Heart left ventricle (tissue), 16 donors: Measurements from ENCODE around the gene SCN4B. TPM values are rescaled to one million over a fixed set of nuclear protein-coding genes. Genes with fewer than 3 reads are reported as not detected.

Source experiments
- ATAC-seq, 4 donors: fragments of 200-7000 bp; cut with Tn5 transposase; one replicate each; pipeline ENCODE4 v1.9.1; 2020 to 2022; ENCODE audit warnings: moderate library complexity in 4 of 4, mild to moderate bottlenecking in 3 of 4, moderate number of reproducible peaks in 1 of 4
- DNase-seq, 5 donors: peaks; one replicate each; pipeline ENCODE4 v3.0.0-alpha.2; 2020
- H3K27ac ChIP-seq, 12 donors: fragments of 200-600 bp; sonication (generic) in 4 of 12; one replicate each; pipeline versions ENCODE4 v1.5.0 to v1.8.0; 2016 to 2022; ENCODE audit warnings: mild to moderate bottlenecking in 2 of 12
- H3K27me3 ChIP-seq, 9 donors: fragments of 200-600 bp; sonication (generic) in 2 of 9; one replicate each; pipeline versions ENCODE4 v1.5.1 to v1.8.0; 2016 to 2022; ENCODE audit warnings: mild to moderate bottlenecking in 3 of 9
- H3K36me3 ChIP-seq, 9 donors: fragments of 200-600 bp; sonication (generic) in 2 of 9; one replicate each; pipeline versions ENCODE4 v1.5.0 to v1.8.0; 2018 to 2022; ENCODE audit warnings: mild to moderate bottlenecking in 2 of 9
- H3K4me1 ChIP-seq, 12 donors: fragments of 200-600 bp; sonication (generic) in 4 of 12; one replicate each; pipeline versions ENCODE4 v1.5.0 to v1.8.0; 2016 to 2022; ENCODE audit warnings: mild to moderate bottlenecking in 3 of 12
- H3K4me3 ChIP-seq, 12 donors: fragments of 200-600 bp; sonication (generic) in 4 of 12; one replicate each; pipeline versions ENCODE4 v1.5.0 to v1.8.0; 2017 to 2022; ENCODE audit warnings: mild to moderate bottlenecking in 9 of 12, moderate library complexity in 4 of 12
- H3K9me3 ChIP-seq, 12 donors: fragments of 200-600 bp; sonication (generic) in 4 of 12; one replicate each; pipeline versions ENCODE4 v1.5.0 to v1.8.0; 2016 to 2022; ENCODE audit warnings: mild to moderate bottlenecking in 1 of 12
- CTCF ChIP-seq, 12 donors: fragments of 200-600 bp; sonication (generic) in 4 of 12; IDR thresholded peaks; one replicate each; pipeline versions ENCODE4 v1.5.0 to v1.8.0; 2018 to 2022; ENCODE audit warnings: antibody characterized with exemption in 12 of 12, mild to moderate bottlenecking in 5 of 12
- POLR2A ChIP-seq, 2 donors: fragments of 450-650 bp; IDR thresholded peaks; one replicate each; pipeline ENCODE4 v1.6.1; 2017; ENCODE audit warnings: antibody characterized with exemption in 2 of 2, mild to moderate bottlenecking in 2 of 2, moderate library complexity in 2 of 2
- WGBS, 4 donors: extraction: QIAGEN DNeasy Blood & Tissue Kit in 2 of 4; methylation state at CpG; one replicate each; pipeline versions ENCODE4 v1.1.5 to v1.1.7; 2013 to 2018; 5-methylcytosine and 5-hydroxymethylcytosine counted together
- intact Hi-C, 10 donors: fragments of 100-400 bp; cut with DNase I; formaldehyde crosslinking; loops; one replicate each; pipeline versions ENCODE4 v1.11.1 to v1.14.2; 2022
- polyA plus RNA-seq, 2 donors: library from polyadenylated mRNA; stranded (reverse); fragments of 200-250 nt; gene quantifications; one replicate each; pipeline ENCODE4 v1.2.3, GENCODE V29; 2013
- total RNA-seq, 9 donors: library from RNA; depleted of rRNA in 2 of 9; stranded (reverse); fragments of >200 nt in 2 of 9; fragmentation: NEBNext Ultra II Directional in 3 of 9; extraction: Animal tissue kit (Norgen Biotek cat#: 25700) in 3 of 9; gene quantifications; one replicate each; pipeline versions ENCODE4 v1.1.0 to v1.2.4, GENCODE V29; 2016 to 2023
- donor health status: ischemic (EF 13 %, LVEDD 7.1; RV severe dilation, severe dysfunction).
- donor health status: healthy with polysubstance abuse.
- donor health status: DM: no; HTN: yes; CAD: no.
- donor health status: DM: no; HTN: no; CAD: no.
- donor health status: ischemic (EF 25% LVEDD 6.9; RV normal size, moderate dysfunction).
- donor health status: ischemic (EF 25% LVEDD 5.7; RV mildly dilated, moderate dysfunction).
- donor health status: healthy.
- donor health status: DM: yes; HTN: yes; CAD: no.
- donor health status: ischemic (EF 35%, LVEDD 5.7; RV mildly dilated, moderate dysfunction).
- donor health status: nonischemic (EF 11% LVEDD 7.7; RV severe dilation, severe dysfunction).
- donor health status: DM: yes; HTN: yes; CAD: no.
- donor health status: PGD.
- donor health status: ischemic (EF 29% LVEDD 5.4; RV normal size, mild dysfunction).
- donor health status: nonischemic (EF 23%, LVEDD 6.1; RV moderate dilation, normal function).

Gene SCN4B
- total and polyA plus RNA-seq, 11 donors = 2.1 to 16.9 (median 11.9) TPM

DNA sequence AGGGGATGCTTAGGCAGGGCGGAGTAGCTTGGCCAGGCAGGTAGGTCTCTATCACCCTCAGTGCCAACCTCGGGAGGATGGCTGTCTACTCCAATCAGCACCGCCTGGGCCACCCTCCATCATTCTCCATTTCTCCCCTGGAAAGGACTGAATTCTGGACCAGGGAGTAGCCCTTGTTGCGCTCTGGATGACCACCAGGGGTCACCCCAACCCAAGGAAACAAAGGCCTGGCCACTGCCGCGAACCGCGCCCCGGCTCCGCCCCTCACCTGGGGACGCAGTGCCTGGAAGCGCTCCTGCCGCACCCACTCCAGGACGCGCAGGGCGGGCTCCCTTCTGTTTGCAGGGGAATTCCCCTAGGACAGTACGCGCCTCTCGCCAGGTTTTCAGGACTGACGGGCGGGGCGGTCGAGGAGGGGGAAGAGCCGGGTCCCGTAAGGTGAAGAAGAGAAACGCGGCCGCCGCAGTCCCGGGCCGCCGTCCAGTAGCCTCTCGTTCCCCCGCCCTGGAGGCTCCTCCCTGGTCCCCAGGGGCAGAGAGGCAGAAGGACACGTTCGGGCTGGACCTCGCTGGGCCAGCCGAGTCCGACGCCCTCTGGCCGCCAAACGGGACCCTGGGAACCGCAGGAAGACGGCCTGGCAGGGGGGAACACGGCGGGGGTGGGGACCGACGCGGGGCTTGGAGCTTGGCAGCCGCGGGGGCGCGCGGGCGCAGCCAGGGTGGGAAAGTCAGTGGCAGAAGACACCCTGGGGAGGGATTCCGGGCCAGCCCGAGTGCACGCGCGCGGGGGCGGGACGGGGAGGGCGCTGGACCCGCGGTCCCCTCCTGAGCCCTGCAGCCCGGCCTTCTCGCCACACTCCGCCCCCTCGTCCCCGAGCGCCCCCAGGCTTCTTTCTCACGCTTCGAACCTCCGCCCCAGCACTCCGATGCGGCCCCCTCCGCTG lies 7.1 kb downstream of the SCN4B start:
- WGBS, 4 donors = 2 to 8% (median 4%) methylated on average over 44 to 78 of the region's 78 CpGs
- Histone ChIP-seq H3K27me3 (peaks cover 0 to under 1% (median 0%) of the 10 kb centered on the region in 9 donors), H3K9me3 (no peaks in the 10 kb centered on the region), H3K4me1 (peaks cover 0 to 60% (median 21%) of the 10 kb centered on the region in 12 donors), H3K27ac (peak overlapping the region in 10 of 12 donors; percentile 41 to 80 (median 74)), H3K4me3 (peak overlapping the region; percentile 22 to 92 (median 60)), H3K36me3 (no peaks in the 10 kb centered on the region)
- DNase-seq = peak; percentile 83 to 93 (median 87)
- peak; percentile 81 to 90 (median 86) for ATAC-seq
- peak; percentile 85 to 97 (median 94) for TF ChIP-seq CTCF (IDR thresholded peaks at IDR 0.05)
- TF ChIP-seq POLR2A (IDR thresholded peaks at IDR 0.05) = peak in 1 of 2 donors; percentile 28
- intact Hi-C loops = loop anchor here (1.0 to 10.0 kb wide), 13 partner anchors 25 to 343 kb away; partner anchors contain the start of gene UBE4A (in 5 of the 10)

- no peak for TF ChIP-seq CTCF (IDR thresholded peaks at IDR 0.05)
- no peak for TF ChIP-seq POLR2A (IDR thresholded peaks at IDR 0.05)
- intact Hi-C loops = loop anchor here (1.0 to 10.0 kb wide), 13 partner anchors 26 to 344 kb away; partner anchors contain the start of gene UBE4A (in 5 of the 10)
- Histone ChIP-seq H3K4me3 (peak overlapping the region in 8 of 12 donors; percentile 58 to 92 (median 64)), H3K27ac (peak overlapping the region in 10 of 12 donors; percentile 24 to 80 (median 74)), H3K9me3 (no peaks in the 10 kb centered on the region), H3K27me3 (peaks cover 0 to 3% (median 0%) of the 10 kb centered on the region in 9 donors), H3K4me1 (peaks cover 0 to 60% (median 20%) of the 10 kb centered on the region in 12 donors), H3K36me3 (no peaks in the 10 kb centered on the region)
- WGBS, 4 donors = 41 to 48% (median 45%) methylated on average over 14 to 20 of the region's 20 CpGs
- DNase-seq (peak in 4 of 5 donors; percentile 53 to 80 (median 74)), ATAC-seq (peak; percentile 53 to 75 (median 59))
Observed at GRCh38 chr11:118144301-118145268, 8.0 kb downstream of the SCN4B start.

- intact Hi-C loops = loop anchor here in 9 of 10 donors (1.0 to 10.0 kb wide), 7 partner anchors 27 to 345 kb away; partner anchors contain the start of gene UBE4A (in 3 of the 9)
- H3K9me3 ChIP-seq = no peaks in the 10 kb centered on the region
- no peak for TF ChIP-seq POLR2A (IDR thresholded peaks at IDR 0.05)
- no peak for TF ChIP-seq CTCF (IDR thresholded peaks at IDR 0.05)
- no peak overlapping the region for H3K4me3 ChIP-seq
- DNase-seq (no peak), ATAC-seq (no peak)
- peaks cover 0 to 53% (median 18%) of the 10 kb centered on the region in 12 donors for H3K4me1 ChIP-seq
- no peaks in the 10 kb centered on the region for H3K36me3 ChIP-seq
- peak overlapping the region in 3 of 12 donors; percentile 78 to 80 (median 78) for H3K27ac ChIP-seq
- peaks cover 0 to 3% (median 0%) of the 10 kb centered on the region in 9 donors for H3K27me3 ChIP-seq
- whole genome bisulfite sequencing, 4 donors = 81 to 83% (median 82%) methylated on average over 12 of the region's 12 CpGs
Observed at GRCh38 chr11:118143661-118144185, 8.9 kb downstream of the SCN4B start.
